Tibial nerve (tissue), 4 donors: ENCODE measurements around the gene TPSB2. TPM values are rescaled to one million over a fixed set of nuclear protein-coding genes. Genes with fewer than 3 reads are reported as not detected.

Source experiments
- DNase-seq, 2 donors: peaks; one replicate each; pipeline ENCODE4 v3.0.0-alpha.2; 2019; ENCODE audit warnings: low spot score in 2 of 2
- H3K27ac ChIP-seq, 4 donors: fragments of 200-600 bp; sonication (generic) in 3 of 4; one replicate each; pipeline ENCODE4 v1.5.1; 2017 to 2019; ENCODE audit warnings: mild to moderate bottlenecking in 1 of 4
- H3K27me3 ChIP-seq, 2 donors: fragments of 200-600 bp; sonication (generic) in 1 of 2; one replicate each; pipeline versions ENCODE4 v1.5.1 to v1.6.0; 2017 to 2019
- H3K36me3 ChIP-seq, 3 donors: fragments of 200-600 bp; sonication (generic); one replicate each; pipeline ENCODE4 v1.5.1; 2018 to 2019
- H3K4me1 ChIP-seq, 4 donors: fragments of 200-600 bp; sonication (generic) in 3 of 4; one replicate each; pipeline ENCODE4 v1.5.1; 2017 to 2019
- H3K4me3 ChIP-seq, 4 donors: fragments of 200-600 bp; sonication (generic) in 3 of 4; one replicate each; pipeline ENCODE4 v1.5.1; 2017 to 2019; ENCODE audit warnings: mild to moderate bottlenecking in 1 of 4, moderate library complexity in 1 of 4
- H3K9me3 ChIP-seq, 4 donors: fragments of 200-600 bp; sonication (generic) in 3 of 4; one replicate each; pipeline ENCODE4 v1.5.1; 2017 to 2019
- EP300 ChIP-seq, 2 donors: sonication (generic); formaldehyde crosslinking; IDR thresholded peaks; one replicate each; pipeline ENCODE4 v1.6.1; 2017; ENCODE audit warnings: antibody characterized with exemption in 2 of 2, mild to moderate bottlenecking in 1 of 2
- POLR2A ChIP-seq, 2 donors: fragments of 450-650 bp; IDR thresholded peaks; one replicate each; pipeline ENCODE4 v1.6.1; 2017; ENCODE audit warnings: antibody characterized with exemption in 2 of 2, mild to moderate bottlenecking in 2 of 2, moderate library complexity in 2 of 2
- WGBS, 2 donors: methylation state at CpG; one replicate each; pipeline ENCODE4 v1.1.5; 2018; 5-methylcytosine and 5-hydroxymethylcytosine counted together
- total RNA-seq, 4 donors: library from RNA; depleted of rRNA; stranded (reverse); fragments of >200 nt; gene quantifications; one replicate each; pipeline ENCODE4 v1.1.0, GENCODE V29; 2016
- TF ChIP-seq, protein P1 (sequence below), 5 experiments: fragments of 200-600 bp in 3 of 5; fragments of 450-650 bp in 2 of 5; sonication (generic) in 3 of 5; IDR thresholded peaks; one replicate each; pipeline ENCODE4 v1.5.1; 2016 to 2019; ENCODE audit warnings: antibody characterized with exemption in 5 of 5, mild to moderate bottlenecking in 3 of 5, moderate library complexity in 2 of 5

Gene TPSB2
- total RNA-seq, 4 donors from 2014 or later: 14.7 to 59.0 (median 29.1) TPM

DNA sequence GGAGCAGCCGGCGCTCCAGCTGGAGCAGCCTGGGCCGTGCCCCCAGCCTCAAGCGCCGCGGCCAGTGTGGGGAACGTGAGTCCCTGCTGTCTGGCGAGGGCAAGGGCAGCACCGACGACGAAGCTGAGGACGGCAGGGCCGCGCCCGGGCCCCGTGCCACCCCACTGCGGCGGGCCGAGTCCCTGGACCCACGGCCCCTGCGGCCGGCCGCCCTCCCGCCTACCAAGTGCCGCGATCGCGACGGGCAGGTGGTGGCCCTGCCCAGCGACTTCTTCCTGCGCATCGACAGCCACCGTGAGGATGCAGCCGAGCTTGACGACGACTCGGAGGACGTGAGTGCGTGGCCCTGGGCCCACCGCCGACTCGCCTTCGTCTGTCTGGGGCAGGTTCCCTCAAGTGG, 20.9 kb downstream of the TPSB2 start:
- H3K4me3 ChIP-seq: no peak overlapping the region
- H3K27me3 ChIP-seq: no peaks in the 10 kb centered on the region
- TF ChIP-seq EP300 (IDR thresholded peaks at IDR 0.05): no peak
- no peak for TF ChIP-seq POLR2A (IDR thresholded peaks at IDR 0.05)
- TF ChIP-seq, protein P1, sequence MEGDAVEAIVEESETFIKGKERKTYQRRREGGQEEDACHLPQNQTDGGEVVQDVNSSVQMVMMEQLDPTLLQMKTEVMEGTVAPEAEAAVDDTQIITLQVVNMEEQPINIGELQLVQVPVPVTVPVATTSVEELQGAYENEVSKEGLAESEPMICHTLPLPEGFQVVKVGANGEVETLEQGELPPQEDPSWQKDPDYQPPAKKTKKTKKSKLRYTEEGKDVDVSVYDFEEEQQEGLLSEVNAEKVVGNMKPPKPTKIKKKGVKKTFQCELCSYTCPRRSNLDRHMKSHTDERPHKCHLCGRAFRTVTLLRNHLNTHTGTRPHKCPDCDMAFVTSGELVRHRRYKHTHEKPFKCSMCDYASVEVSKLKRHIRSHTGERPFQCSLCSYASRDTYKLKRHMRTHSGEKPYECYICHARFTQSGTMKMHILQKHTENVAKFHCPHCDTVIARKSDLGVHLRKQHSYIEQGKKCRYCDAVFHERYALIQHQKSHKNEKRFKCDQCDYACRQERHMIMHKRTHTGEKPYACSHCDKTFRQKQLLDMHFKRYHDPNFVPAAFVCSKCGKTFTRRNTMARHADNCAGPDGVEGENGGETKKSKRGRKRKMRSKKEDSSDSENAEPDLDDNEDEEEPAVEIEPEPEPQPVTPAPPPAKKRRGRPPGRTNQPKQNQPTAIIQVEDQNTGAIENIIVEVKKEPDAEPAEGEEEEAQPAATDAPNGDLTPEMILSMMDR (IDR thresholded peaks at IDR 0.05): no peak
- no peaks in the 10 kb centered on the region for H3K9me3 ChIP-seq
- H3K36me3 ChIP-seq: no peaks in the 10 kb centered on the region
- WGBS, 2 donors: 93% methylated on average over 36 to 43 of the region's 43 CpGs
- H3K27ac ChIP-seq: no peak overlapping the region
- H3K4me1 ChIP-seq: no peaks in the 10 kb centered on the region
- DNase-seq: no peak

DNA sequence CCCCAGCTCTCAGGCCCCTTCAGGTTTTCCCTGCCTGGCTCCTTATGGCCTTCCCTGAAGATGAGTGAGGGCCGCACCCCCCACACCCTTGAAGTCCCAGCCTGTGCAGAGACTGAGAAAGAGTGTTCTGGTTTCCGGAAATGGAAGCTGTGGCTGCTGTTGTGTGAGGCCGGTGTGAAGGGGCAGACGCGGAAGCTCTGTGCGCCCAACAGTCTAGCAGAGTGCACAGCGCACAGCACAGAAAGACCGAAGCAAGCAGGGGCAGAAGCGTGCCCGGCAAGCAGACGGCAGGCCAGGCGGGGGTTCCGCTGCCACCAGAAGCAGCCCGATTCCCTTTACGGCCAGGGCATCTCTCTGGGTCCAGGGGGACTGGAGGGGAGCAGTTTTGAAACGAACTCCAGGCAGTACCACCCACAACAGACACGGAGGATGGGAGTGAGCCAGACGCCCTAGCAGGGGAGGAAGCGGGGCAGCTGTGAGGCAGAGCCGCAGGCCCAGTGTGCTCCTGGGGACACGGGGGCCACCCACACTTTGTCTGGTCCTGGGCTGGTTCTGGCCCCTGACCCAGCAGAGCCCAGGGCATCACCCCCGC, 21.6 kb downstream of the TPSB2 start:
- H3K36me3 ChIP-seq: no peaks in the 10 kb centered on the region
- no peak for DNase-seq
- no peaks in the 10 kb centered on the region for H3K27me3 ChIP-seq
- WGBS, 2 donors: 85% methylated on average over 20 to 22 of the region's 22 CpGs
- H3K9me3 ChIP-seq: no peaks in the 10 kb centered on the region
- H3K27ac ChIP-seq: no peak overlapping the region
- no peak overlapping the region for H3K4me3 ChIP-seq
- H3K4me1 ChIP-seq: no peaks in the 10 kb centered on the region
- TF ChIP-seq EP300 (IDR thresholded peaks at IDR 0.05) (no peak), POLR2A (IDR thresholded peaks at IDR 0.05) (no peak)
- TF ChIP-seq, protein P1 (IDR thresholded peaks at IDR 0.05): no peak

DNA sequence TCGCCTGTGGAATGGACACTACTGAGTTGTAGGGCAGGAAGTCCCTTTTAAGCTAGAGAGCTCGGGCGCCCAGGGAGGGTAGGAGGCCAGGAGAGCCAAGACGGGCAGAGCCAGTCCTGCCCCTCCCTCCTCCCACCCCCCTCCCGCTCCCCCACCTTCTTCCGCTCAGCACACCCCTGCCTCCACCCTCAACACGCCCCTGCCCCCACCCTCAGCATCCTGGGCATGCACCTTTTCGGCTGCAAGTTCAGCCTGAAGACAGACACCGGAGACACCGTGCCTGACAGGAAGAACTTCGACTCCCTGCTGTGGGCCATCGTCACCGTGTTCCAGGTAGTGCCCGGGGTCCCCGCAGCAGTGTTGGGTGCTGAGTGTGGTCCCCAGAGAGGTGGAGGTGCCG, 23.2 kb downstream of the TPSB2 start:
- no peak for TF ChIP-seq EP300 (IDR thresholded peaks at IDR 0.05)
- TF ChIP-seq, protein P1 (IDR thresholded peaks at IDR 0.05): no peak
- no peak for TF ChIP-seq POLR2A (IDR thresholded peaks at IDR 0.05)

DNA sequence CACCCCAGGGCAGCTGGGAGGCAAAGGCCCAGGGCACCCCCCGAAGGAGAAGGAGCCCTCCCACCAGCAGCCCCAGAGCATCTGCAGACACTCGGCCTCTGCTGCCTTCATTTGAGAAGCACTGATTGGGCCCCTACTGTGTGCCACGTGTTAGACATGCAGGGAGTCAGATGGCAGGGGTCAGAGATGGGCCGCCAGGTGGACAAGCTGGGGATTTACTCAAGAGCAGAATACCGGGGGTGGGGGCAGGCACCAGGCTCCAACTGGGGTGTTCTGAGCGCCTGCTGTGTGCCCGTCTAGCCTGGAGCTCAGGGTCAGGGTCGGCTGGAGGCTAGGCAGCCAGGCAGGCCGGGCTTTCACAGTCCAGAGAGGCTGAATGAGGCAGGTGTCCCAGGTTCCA, 23.7 kb downstream of the TPSB2 start:
- no peak for TF ChIP-seq EP300 (IDR thresholded peaks at IDR 0.05)
- TF ChIP-seq, protein P1 (IDR thresholded peaks at IDR 0.05): no peak
- no peak for TF ChIP-seq POLR2A (IDR thresholded peaks at IDR 0.05)
- DNase-seq: no peak
- Histone ChIP-seq H3K9me3 (no peaks in the 10 kb centered on the region), H3K4me1 (no peaks in the 10 kb centered on the region), H3K4me3 (no peak overlapping the region), H3K36me3 (no peaks in the 10 kb centered on the region), H3K27me3 (no peaks in the 10 kb centered on the region), H3K27ac (no peak overlapping the region)
- 59 to 71% methylated on average over 5 to 7 of the region's 9 CpGs for WGBS, 2 donors

More for the DNA sequence above, 23.2 kb downstream of the TPSB2 start:
- no peak for DNase-seq
- Histone ChIP-seq H3K27ac (no peak overlapping the region), H3K9me3 (no peaks in the 10 kb centered on the region), H3K27me3 (no peaks in the 10 kb centered on the region), H3K36me3 (no peaks in the 10 kb centered on the region), H3K4me1 (no peaks in the 10 kb centered on the region), H3K4me3 (no peak overlapping the region)
- 76 to 82% methylated on average over 10 to 15 of the region's 16 CpGs for WGBS, 2 donors

DNA sequence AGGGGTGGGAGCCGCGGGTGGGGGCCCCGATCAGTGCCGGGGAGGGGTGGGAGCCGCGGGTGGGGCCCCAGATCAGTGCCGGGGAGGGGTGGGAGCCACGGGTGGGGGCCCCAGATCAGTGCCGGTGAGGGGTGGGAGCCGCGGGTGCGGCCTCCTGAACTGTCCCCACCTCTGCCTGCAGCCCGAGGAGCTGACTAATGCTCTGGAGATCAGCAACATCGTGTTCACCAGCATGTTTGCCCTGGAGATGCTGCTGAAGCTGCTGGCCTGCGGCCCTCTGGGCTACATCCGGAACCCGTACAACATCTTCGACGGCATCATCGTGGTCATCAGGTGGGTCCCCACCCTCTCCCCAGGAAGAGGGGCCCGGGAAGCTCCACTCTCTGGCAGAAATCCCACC, 25.1 kb downstream of the TPSB2 start:
- H3K9me3 ChIP-seq: no peaks in the 10 kb centered on the region
- no peak overlapping the region for H3K4me3 ChIP-seq
- H3K36me3 ChIP-seq: no peaks in the 10 kb centered on the region
- no peak for DNase-seq
- H3K27me3 ChIP-seq: no peaks in the 10 kb centered on the region
- no peak for TF ChIP-seq POLR2A (IDR thresholded peaks at IDR 0.05)
- TF ChIP-seq, protein P1 (IDR thresholded peaks at IDR 0.05): no peak
- TF ChIP-seq EP300 (IDR thresholded peaks at IDR 0.05): no peak
- 85 to 86% methylated on average over 8 to 13 of the region's 21 CpGs for WGBS, 2 donors
- H3K4me1 ChIP-seq: no peaks in the 10 kb centered on the region
- H3K27ac ChIP-seq: no peak overlapping the region
